Fibroblast of villous mesenchyme (primary cell): Measurements from ENCODE around the gene PHF10. TPM values are rescaled to one million over a fixed set of nuclear protein-coding genes. Genes with fewer than 3 reads are reported as not detected.

Source experiments
- DNase-seq: peaks from one replicate; pipeline ENCODE4 v3.0.0-alpha.2; 2010; ENCODE audit warnings: low read depth
- H3K4me3 ChIP-seq: 2 replicates; pipeline ENCODE4 v1.5.1; 2011; ENCODE audit warnings: low read depth, mild to moderate bottlenecking, low read length
- total RNA-seq: library from RNA; depleted of rRNA; stranded (reverse); fragments of >200 nt; gene quantifications from 2 replicates; pipeline ENCODE4 v1.2.3, GENCODE V29; 2012
- TF ChIP-seq, protein P1 (sequence below): IDR thresholded peaks from 2 replicates; pipeline ENCODE4 v1.5.1; 2012; ENCODE audit warnings: low read depth, mild to moderate bottlenecking, low read length; ENCODE audit not compliant: insufficient read depth

Gene PHF10
- total RNA-seq, 1 donor: 17.7 TPM

DNA sequence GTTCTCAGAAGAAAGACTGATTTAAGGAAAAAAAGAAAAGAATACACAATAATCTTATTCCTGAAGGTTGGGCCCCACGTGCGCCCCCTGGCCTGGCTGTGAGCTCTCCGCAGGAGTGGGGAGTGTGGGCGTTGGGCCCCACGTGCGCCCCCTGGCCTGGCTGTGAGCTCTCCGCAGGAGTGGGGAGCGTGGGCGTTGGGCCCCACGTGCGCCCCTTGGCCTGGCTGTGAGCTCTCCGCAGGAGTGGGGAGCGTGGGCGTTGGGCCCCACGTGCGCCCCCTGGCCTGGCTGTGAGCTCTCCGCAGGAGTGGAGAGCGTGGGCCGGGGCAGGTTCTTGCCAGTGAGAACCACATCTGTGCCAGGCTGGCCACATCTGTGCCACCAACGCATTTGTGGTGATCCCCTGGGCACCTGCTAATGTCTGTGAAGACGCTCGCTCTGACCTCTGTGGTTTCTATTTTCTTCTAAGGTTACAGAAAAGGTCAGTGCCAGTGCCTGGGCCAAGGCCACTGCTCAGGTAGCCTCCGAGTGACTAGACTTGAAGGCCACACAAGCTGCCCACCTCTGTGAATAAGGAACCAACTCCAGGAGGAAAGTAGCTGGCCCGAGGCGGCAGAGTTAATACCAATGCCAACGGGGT is 63.4 kb downstream of the PHF10 start:
- no peak overlapping the region for H3K4me3 ChIP-seq
- no peak for DNase-seq
- TF ChIP-seq, protein P1, sequence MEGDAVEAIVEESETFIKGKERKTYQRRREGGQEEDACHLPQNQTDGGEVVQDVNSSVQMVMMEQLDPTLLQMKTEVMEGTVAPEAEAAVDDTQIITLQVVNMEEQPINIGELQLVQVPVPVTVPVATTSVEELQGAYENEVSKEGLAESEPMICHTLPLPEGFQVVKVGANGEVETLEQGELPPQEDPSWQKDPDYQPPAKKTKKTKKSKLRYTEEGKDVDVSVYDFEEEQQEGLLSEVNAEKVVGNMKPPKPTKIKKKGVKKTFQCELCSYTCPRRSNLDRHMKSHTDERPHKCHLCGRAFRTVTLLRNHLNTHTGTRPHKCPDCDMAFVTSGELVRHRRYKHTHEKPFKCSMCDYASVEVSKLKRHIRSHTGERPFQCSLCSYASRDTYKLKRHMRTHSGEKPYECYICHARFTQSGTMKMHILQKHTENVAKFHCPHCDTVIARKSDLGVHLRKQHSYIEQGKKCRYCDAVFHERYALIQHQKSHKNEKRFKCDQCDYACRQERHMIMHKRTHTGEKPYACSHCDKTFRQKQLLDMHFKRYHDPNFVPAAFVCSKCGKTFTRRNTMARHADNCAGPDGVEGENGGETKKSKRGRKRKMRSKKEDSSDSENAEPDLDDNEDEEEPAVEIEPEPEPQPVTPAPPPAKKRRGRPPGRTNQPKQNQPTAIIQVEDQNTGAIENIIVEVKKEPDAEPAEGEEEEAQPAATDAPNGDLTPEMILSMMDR: no peak

DNA sequence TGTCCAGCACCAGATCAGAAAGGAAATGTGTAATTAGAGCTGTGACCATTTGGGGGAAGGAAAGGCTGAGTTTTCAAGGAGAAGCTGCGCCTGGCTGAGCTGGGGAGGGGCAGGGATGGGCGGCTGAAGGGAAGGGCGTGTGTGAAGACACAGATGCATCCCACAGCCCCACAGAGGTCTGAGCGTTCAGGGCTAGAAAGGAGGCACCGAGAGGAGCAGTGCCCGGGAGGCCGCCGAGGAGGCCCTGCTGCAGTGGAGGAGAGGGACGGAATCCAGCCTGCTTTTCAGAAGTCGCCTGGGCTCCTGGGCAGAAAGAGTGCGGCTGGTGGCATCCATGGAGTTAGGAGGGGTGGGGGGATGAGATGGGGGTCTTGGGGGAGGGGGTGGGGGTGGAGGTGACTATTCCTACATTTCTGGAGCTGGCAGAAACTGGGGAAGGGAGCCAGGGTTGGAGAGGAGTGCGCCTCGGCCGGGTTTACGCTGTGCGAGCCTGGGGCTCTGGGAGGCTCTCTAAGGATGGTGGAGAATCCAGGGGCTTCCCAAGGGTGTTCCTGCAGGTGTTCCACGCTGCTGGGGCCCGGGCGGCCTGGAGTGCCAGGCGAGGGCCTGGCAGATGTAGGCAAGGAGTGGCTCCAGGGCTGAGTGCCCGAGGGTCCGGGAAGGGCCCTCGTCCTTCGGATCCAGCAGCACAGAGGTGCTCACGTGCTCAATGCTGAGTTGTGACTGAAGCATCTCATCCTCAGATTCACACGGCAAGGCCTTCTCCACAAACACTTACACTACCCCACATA is 64.3 kb downstream of the PHF10 start:
- DNase-seq: no peak
- no peak overlapping the region for H3K4me3 ChIP-seq
- TF ChIP-seq, protein P1: no peak

DNA sequence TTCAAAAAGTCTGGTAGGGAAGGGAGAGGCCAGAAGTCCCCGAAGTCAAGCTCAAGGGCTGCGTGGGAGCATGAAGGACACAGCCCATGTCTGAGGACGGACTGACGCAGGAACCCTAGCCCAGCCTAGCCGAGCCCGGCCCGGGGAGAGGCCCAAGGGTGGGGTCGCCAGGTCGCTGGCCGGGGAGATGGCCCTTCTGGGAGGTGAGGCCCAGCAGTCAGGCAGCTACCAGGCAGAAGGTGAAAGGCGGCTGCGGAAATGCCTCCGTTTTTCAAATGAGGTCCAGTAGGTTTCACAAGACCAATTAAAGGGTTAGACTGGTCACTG is 67.1 kb downstream of the PHF10 start:
- DNase-seq: no peak
- TF ChIP-seq, protein P1: no peak
- no peak overlapping the region for H3K4me3 ChIP-seq

DNA sequence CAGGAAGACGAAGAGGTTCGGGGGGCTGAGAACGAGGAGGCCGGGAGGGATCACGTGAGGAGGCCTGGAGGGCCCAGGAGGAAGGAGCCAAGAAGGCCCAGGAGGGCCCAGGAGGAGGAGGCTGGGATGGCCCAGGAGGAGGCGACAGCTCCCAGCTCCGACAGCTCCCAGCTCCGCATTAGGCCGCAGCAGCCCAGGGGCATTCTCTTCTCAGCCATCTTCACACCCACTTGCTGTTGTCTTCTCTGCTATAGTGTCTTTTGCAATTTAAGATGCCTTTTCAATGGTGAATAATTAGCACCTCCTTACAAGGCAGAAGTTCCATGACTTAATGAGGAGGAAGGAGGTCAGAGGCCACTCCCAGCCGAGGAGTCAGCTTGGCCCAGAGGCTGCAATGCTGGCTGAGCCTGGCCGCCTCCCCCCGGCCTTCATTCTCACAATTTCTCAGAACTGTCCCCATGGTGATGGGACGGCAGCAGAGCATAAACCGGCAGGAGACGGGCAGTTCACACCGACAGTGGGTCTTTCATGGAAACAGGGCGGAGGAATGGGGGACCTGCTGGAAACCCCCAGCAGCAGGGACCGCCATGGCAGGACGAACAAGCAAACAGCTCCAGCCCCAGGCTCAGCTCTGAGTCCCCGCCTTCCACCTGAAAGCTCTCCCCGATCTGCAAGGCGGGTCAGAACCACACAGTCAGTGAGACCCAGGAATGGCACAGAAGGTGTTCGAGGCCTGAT is 67.6 kb downstream of the PHF10 start:
- TF ChIP-seq, protein P1: no peak
- no peak overlapping the region for H3K4me3 ChIP-seq
- DNase-seq: no peak

DNA sequence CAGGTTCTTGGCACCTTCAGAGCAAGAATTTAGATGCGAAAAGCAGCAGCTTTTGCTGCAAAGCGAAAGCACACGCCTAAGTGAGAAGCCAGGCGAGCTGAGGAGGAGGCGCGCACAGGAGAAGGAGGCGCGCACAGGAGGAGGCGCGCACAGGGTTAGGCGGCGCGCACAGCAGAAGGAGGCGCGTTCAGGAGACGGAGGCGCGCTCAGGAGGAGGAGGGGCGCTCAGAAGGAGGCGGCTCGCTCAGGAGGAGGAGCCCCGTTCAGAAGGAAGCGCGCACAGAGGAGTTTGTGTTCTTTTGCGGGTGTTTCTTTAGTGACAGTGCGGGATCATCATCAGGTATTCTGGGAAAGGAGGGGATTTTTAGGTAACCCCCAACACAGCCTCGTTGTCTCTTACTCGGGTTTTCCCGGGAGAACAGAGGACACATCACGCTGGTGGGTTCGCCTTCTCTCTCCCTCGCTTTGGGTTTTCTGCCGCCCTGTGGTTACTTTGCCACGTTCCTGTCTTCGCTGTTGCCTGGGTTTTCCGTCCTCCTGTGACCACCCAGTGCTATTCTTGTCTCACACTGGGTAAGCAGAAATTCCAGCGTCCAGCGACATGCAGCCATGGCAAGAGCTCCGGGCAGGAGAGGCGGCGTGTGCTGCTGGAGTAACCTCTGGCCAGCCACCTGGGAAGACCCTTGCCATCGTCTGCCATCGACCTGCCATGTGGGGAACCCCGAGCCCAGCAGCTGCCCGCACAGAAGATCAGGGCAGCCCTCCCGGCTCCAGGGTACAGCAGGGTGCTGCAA is 69.5 kb downstream of the PHF10 start:
- TF ChIP-seq, protein P1: peak; percentile 38
- peak overlapping the region; percentile 59 for H3K4me3 ChIP-seq

More for the DNA sequence above, 69.5 kb downstream of the PHF10 start:
- peak; percentile 79 for DNase-seq

Other genes with a start within 250 kb of the PHF10 start
- 14.8 and 18.1 TPM in 2 replicates for gene WDR27, start 22.5 kb downstream of the PHF10 start, total RNA-seq
- 47.0 and 57.9 TPM in 2 replicates for gene C6orf120, start 22.4 kb downstream of the PHF10 start, total RNA-seq
- 1.3 TPM in 2 replicates for gene DYNLT2, start 27.1 kb upstream of the PHF10 start, total RNA-seq
- 15.8 and 28.5 TPM in 2 replicates for gene ERMARD, start 27.1 kb upstream of the PHF10 start, total RNA-seq